HepG2 (cell line): ENCODE results near the gene ZSCAN4. TPM values are rescaled to one million over a fixed set of nuclear protein-coding genes. Genes with fewer than 3 reads are reported as not detected.

Experiments used
- ATAC-seq: fragments of 200-7000 bp; cut with Tn5 transposase; 3 replicates; pipeline ENCODE4 v1.9.1; 2020; ENCODE audit warnings: mild to moderate bottlenecking, moderate library complexity
- BruUV-seq: library from RNA; stranded (reverse); fragments of 400-500 nt; replicated peaks from 2 replicates; lab custom pipeline; 2021; lab: Mats Ljungman, UMichigan
- CTCF ChIA-PET: fragments of 300-600 bp; formaldehyde crosslinking; extraction: SDS; loops from one replicate; lab custom pipeline; 2021; ENCODE audit warnings: low total read pairs, inconsistent platforms, low intra/inter-chr PET ratio; lab: Yijun Ruan, JAX
- POLR2A ChIA-PET: fragments of 350-600 bp; sonication (Branson Sonifier 250); formaldehyde crosslinking; loops from one replicate; lab custom pipeline; 2020; ENCODE audit warnings: antibody characterized with exemption, inconsistent platforms; lab: Yijun Ruan, JAX
- DNase-seq: peaks from one replicate; pipeline ENCODE4 v3.0.0-alpha.2; 2015; ENCODE audit warnings: low spot score
- FAIRE-seq: peaks from 3 replicates; lab custom pipeline; 2011; peaks lifted over from hg19 to GRCh38; lab: Jason Lieb, UNC
- H2AFZ ChIP-seq: one replicate; pipeline ENCODE4 v1.6.1; 2011; ENCODE audit warnings: low read length, inconsistent platforms
- H3K27ac ChIP-seq: fragments of 300-600 bp; 3 replicates; pipeline ENCODE4 v1.8.0; 2011; ENCODE audit warnings: mixed run types, mild to moderate bottlenecking, mixed read lengths, low read length, inconsistent platforms; ENCODE audit not compliant: insufficient read depth; ENCODE audit errors: extremely low read length
- H3K27me3 ChIP-seq, 2 experiments: fragments of 200-600 bp in 1 of 2; 2 replicates in 1 of 2; 3 replicates in 1 of 2; pipeline versions ENCODE4 v1.6.0 to v1.8.0; 2011; ENCODE audit warnings: low read length in 2 of 2, mild to moderate bottlenecking in 2 of 2, moderate library complexity in 2 of 2, inconsistent platforms in 1 of 2; ENCODE audit not compliant: insufficient read depth in 2 of 2, control insufficient read depth in 1 of 2
- H3K36me3 ChIP-seq, 2 experiments: fragments of 200-600 bp in 1 of 2; replicated peaks in 1 of 2; 2 replicates in 1 of 2; 3 replicates in 1 of 2; pipeline versions ENCODE4 v1.5.1 to v1.8.0; 2011; ENCODE audit warnings: low read length in 2 of 2, inconsistent platforms in 1 of 2; ENCODE audit not compliant: insufficient read depth in 2 of 2, control insufficient read depth in 1 of 2
- H3K4me1 ChIP-seq: 2 replicates; pipeline ENCODE4 v1.5.1; 2012; ENCODE audit warnings: low read length, inconsistent platforms; ENCODE audit not compliant: insufficient read depth
- H3K4me2 ChIP-seq: 2 replicates; pipeline ENCODE4 v1.6.0; 2011; ENCODE audit warnings: low read depth, low read length, inconsistent platforms
- H3K4me3 ChIP-seq, 3 experiments: fragments of 200-600 bp in 1 of 3; sonication (generic), shearing (Covaris generic) in 1 of 3; replicated peaks in 1 of 3; 2 replicates each; pipeline ENCODE4 v1.5.1; 2011 to 2016; ENCODE audit warnings: low read length in 3 of 3, inconsistent platforms in 2 of 3, low read depth in 2 of 3, mild to moderate bottlenecking in 2 of 3, control low read depth in 1 of 3, mixed read lengths in 1 of 3; ENCODE audit not compliant: insufficient read depth in 1 of 3
- H3K79me2 ChIP-seq: one replicate; pipeline ENCODE4 v1.6.1; 2011; ENCODE audit warnings: low read length, inconsistent platforms; ENCODE audit not compliant: insufficient read depth
- H3K9ac ChIP-seq: 2 replicates; pipeline ENCODE4 v1.6.0; 2011; ENCODE audit warnings: mild to moderate bottlenecking, low read depth, low read length, inconsistent platforms; ENCODE audit not compliant: insufficient read depth
- H3K9me3 ChIP-seq: 2 replicates; pipeline ENCODE4 v1.5.1; 2012; ENCODE audit warnings: mild to moderate bottlenecking, low read length
- H4K20me1 ChIP-seq: 2 replicates; pipeline ENCODE4 v1.6.0; 2011; ENCODE audit warnings: inconsistent platforms, mild to moderate bottlenecking, low read length, moderate library complexity; ENCODE audit not compliant: insufficient read depth
- FOXP1 ChIP-seq, 2 experiments: fragments of 450-650 bp in 1 of 2; IDR thresholded peaks; 2 replicates each; pipeline ENCODE4 v1.6.1; 2017 to 2018; ENCODE audit warnings: antibody characterized with exemption in 1 of 2
- FOXP4 ChIP-seq: sonication (generic); formaldehyde crosslinking; IDR thresholded peaks from 2 replicates; pipeline ENCODE4 v1.4.0; 2020; ENCODE audit warnings: missing genetic modification reagents
- MYC ChIP-seq: sonication (generic); formaldehyde crosslinking; IDR thresholded peaks from 2 replicates; pipeline ENCODE4 v1.9.0; 2021; ENCODE audit warnings: missing genetic modification reagents, borderline replicate concordance
- SPEN ChIP-seq: sonication (generic); formaldehyde crosslinking; IDR thresholded peaks from 2 replicates; pipeline ENCODE4 v1.5.1; 2020; ENCODE audit warnings: low read depth, mild to moderate bottlenecking, missing genetic modification reagents
- TP53 ChIP-seq: sonication (generic); formaldehyde crosslinking; conservative IDR thresholded peaks from 2 replicates; pipeline ENCODE4 v1.4.0; 2020; ENCODE audit warnings: missing genetic modification reagents
- ZNF614 ChIP-seq: IDR thresholded peaks from 2 replicates; pipeline ENCODE4 v1.6.1; 2018; ENCODE audit warnings: missing biosample characterization, missing genetic modification reagents, inconsistent platforms, borderline replicate concordance
- ZSCAN30 ChIP-seq: sonication (generic); formaldehyde crosslinking; IDR thresholded peaks from 2 replicates; pipeline ENCODE4 v1.5.0; 2020; ENCODE audit warnings: mild to moderate bottlenecking, missing genetic modification reagents
- ZUFSP ChIP-seq: sonication (generic); formaldehyde crosslinking; IDR thresholded peaks from 2 replicates; pipeline ENCODE4 v1.9.0; 2021; ENCODE audit warnings: missing genetic modification reagents, mild to moderate bottlenecking, borderline replicate concordance
- WGBS: methylation state at CpG from one replicate; pipeline ENCODE4 v1.1.6; 2017; ENCODE audit warnings: low lambda C conversion rate; 5-methylcytosine and 5-hydroxymethylcytosine counted together
- in situ Hi-C: cut with HindIII; loops from 2 replicates; pipeline ENCODE4 v1.10.0; 2017; ENCODE audit warnings: low pct_unique_long_range_greater_than_20kb; ENCODE audit not compliant: extremely low pct_ligation_motif_present
- intact Hi-C: fragments of 100-400 bp; cut with micrococcal nuclease; formaldehyde crosslinking; loops from one replicate; pipeline ENCODE4 v1.10.0; 2022; ENCODE audit not compliant: unreplicated experiment
- polyA plus RNA-seq, 8 experiments: library from polyadenylated mRNA; depleted of rRNA in 3 of 8; stranded (reverse) in 7 of 8; unstranded in 1 of 8; fragments of >200 nt; fragmentation: Illumina TruSeq in 4 of 8; extraction: Trizol in 4 of 8; gene quantifications; 2 replicates each; pipeline versions ENCODE4 v1.2.1 to v1.2.3, GENCODE V29; 2011 to 2016; ENCODE audit warnings: low read depth in 4 of 8, missing spikeins in 1 of 8, mixed read lengths in 1 of 8; ENCODE audit not compliant: insufficient read depth in 1 of 8
- total RNA-seq, 5 experiments: library from RNA; depleted of rRNA; stranded (reverse); fragments of >200 nt; fragmentation: Illumina TruSeq; extraction: Trizol; gene quantifications; 2 replicates each; pipeline ENCODE4 v1.2.3, GENCODE V29; 2016; ENCODE audit warnings: low read depth in 1 of 5

ZSCAN4 gene
- total and polyA plus RNA-seq, 2 of the 13 experiments (the other 11 are each of a cell fraction or from before 2014, with no cell fraction given): 0.60 to 0.73 TPM

GRCh38 chr19:57671124-57671895, 2.6 kb downstream of the ZSCAN4 start:
- Histone ChIP-seq H3K27ac (no peak overlapping the region), H3K4me2 (no peak overlapping the region), H3K9ac (no peak overlapping the region), H3K4me1 (no peaks in the 10 kb centered on the region), H3K36me3 (no peaks in the 10 kb centered on the region), H4K20me1 (no peaks in the 10 kb centered on the region), H3K79me2 (no peaks in the 10 kb centered on the region), H3K9me3 (no peaks in the 10 kb centered on the region), H2AFZ (no peak overlapping the region), H3K4me3 (no peak overlapping the region), H3K27me3 (no peaks in the 10 kb centered on the region; a peak in 1 of 5 replicates)
- 17% methylated on average over 7 of the region's 7 CpGs for WGBS
- ChIA-PET POLR2A (interaction anchor here (2.4 kb wide), 1 partner anchor 10 kb away, joined by 8 read pairs; the partner anchor contains the start of gene ZNF551), CTCF (no interaction called here)
- intact Hi-C loops (no loop called here), in situ Hi-C loops (no loop called here)
- no peak for DNase-seq
- FAIRE-seq: no peak
- ATAC-seq: no peak
- TF ChIP-seq MYC (CRISPR knock-in tag): no peak
- TF ChIP-seq TP53 (CRISPR knock-in tag): no peak
- no peak for TF ChIP-seq ZSCAN30 (CRISPR knock-in tag)
- TF ChIP-seq FOXP1 (IDR thresholded peaks at IDR 0.05): no peak
- no peak for TF ChIP-seq FOXP1 (CRISPR knock-in tag; IDR thresholded peaks at IDR 0.05)
- no peak for TF ChIP-seq SPEN (CRISPR knock-in tag)
- no peak for TF ChIP-seq ZUFSP (CRISPR knock-in tag)
- TF ChIP-seq FOXP4 (CRISPR knock-in tag): no peak
- TF ChIP-seq ZNF614 (CRISPR knock-in tag): no peak
- BruUV-seq: no TSS peak
